ENCODE results near the gene COX7A2L.

COX7A2L gene

DNA sequence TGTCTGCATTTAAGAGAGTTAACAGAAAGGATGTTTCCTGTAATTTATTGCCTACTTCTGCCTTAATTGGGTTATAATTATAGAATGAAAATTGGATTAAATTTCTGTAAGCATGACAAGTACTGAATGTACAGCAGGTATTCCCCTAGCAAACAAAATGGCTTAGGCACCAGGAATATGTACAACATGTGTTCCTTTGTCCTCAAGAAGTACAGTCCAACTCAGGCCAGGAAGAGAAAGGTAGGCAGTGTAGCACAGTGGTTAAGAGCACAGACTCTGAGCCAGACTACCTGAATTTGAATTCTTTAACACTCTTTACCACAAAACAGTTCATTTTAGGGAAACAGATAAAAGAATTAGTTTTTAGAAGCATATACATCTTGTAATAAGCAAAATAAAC is 43.1 kb downstream of the COX7A2L start:
- no peak for DNase-seq (ENCODE audit: low read depth in 2 of 2)

DNA sequence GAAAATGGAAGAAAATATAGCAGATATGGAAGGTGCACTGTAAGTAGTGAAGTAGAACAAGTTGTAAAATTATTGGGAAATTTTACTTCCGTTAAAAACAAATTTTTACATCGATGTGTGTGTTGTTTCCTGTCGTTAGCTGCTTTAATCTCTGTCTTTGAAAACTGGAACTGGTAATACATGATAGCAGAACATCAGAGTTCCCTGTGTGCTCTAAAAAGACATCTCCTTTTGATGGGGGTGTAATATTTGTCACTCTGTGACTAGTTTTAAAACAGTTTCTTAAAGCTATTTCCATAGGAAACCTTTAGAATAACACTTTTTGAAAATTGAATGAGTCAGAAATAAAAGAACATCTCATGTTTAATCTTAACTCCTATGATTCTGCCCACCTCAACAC is 43.5 kb downstream of the COX7A2L start:
- no peak for DNase-seq (ENCODE audit: low read depth in 2 of 2)

DNA sequence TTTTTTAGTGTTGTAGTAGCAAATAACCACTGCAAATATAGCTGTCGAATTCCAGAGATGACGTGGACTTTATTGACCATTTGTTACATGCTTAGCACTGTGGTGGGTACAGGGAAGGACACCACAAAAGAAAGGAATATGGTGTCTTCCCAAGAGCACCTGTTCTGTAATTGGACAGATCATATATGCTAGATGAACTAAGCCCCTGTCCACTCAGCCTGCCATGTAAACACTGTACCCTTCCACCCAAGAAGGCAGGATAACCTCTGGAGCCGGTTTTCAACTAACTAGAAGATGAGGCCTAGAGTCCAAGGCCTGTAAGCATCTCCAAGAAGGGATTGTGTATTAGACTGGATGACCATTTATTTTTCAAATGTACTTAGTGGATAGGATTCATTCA is 44.1 kb downstream of the COX7A2L start:
- DNase-seq (ENCODE audit: low read depth in 2 of 2): no peak

DNA sequence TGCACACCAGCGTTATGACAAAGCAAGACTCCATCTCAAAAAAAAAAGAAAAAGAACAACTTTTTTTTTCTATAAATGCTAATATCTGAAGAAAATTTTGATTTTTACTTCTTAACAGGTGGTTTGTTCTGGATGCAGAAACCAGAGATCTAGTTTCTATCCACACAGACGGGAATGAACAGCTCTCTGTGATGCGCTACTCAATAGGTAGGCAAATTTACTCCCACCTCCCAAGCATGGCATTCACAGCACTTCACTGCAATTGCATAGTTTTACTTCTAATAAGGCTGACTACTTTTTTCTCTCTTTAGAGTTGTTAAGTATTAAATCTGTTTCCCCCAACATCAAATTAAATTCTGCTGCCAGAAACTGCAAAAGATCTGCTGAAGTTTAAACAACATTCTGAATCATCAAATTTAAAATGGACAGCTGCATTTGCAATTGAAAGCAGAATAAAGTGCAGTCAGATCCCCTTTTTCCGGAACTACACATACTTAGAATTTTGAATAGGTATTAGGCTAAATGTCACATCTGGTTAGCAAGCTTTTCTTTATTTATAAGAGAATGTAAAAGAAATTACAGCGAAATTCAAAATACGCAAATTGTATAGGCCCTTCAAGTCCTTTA is 45.1 kb downstream of the COX7A2L start:
- DNase-seq (ENCODE audit: low read depth in 2 of 2): no peak

DNA sequence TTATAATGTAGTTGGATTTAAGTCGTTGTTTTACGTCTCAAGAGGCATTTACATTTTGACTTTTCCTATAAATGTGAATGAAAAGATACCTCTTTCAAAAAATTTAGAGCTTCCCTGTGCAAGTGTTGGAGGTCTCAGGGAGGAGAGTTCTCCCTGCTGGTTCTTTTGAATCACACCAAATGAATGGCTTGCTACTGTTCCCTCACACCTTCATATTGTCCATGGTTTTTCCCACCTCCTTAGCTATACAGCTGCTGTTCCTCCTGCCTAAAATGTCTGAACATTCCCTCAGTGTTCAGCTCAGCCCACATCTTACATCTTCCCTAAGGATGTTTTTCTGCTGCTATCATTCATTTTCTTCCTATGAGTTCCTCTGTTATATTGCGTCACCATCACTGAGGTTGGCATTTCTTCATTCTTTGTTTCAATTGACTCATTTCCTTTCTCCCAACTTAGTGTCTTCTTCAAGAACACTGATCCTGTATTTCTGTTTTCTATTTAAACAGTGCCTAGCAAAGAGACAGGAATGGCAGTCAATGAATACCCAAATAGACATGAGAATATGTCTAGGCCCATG is 46.0 kb downstream of the COX7A2L start:
- DNase-seq (ENCODE audit: low read depth in 2 of 2): no peak

DNA sequence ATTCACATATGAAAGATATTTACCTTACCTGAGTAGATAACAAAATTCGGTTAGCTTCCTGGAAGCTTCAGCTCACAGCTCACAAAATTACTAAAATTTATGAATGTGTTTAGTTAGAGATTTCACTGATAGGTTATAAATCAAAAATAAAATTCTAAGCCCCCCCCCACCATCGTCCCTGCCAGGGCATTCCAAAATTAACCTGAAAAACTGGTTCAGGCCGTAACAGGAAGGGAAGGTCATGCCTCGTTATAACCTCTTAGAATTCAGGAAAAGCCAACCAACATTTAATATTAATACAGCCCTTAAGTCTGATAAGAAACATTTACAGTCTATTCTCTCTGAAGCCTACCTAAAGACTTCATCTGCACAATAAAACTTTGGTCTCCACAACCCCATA is 48.9 kb downstream of the COX7A2L start:
- no peak for DNase-seq (ENCODE audit: low read depth in 2 of 2)

DNA sequence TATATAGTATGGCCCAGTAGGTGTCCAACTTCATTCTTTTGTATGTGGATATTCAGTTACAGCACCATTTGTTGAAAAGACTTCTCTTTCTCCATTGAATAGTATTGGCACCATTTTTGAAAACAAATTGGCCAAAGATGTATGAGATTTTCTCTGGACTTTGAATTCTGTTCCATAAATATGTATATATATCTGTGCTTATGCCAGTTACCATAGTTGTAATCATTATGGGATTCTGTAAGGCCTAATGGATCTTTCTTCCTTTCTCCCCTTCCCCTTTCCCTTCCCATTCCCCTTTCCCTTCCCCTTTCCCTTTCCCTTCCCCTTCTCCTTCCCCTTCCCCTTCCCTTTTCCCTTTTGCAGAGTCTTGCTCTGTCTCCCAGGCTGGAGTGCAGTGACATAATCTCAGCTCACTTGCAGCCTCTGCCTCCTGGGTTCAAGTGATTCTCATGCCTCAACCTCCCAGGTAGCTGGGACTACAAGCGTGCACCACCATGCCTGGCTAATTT is 51.0 kb downstream of the COX7A2L start:
- DNase-seq (ENCODE audit: low read depth in 2 of 2): no peak

DNA sequence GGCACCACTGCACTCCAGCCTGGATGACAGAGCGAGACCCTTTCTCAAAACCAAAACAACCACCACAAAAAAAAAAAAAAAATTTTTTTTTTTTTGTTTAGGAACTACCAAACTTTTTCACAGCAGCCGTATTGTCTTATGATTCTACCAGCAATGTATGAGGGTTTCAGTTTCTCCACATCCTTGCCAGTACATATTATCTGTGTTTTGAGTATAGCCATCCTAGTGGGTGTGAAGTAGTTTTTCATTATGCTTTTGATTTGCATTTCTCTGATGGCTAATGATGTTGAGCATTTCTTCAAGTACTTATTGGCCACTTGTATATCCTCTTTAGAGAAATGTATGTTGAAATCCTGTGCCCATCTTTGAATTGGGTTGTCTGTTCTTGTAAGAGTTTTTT is 51.7 kb downstream of the COX7A2L start:
- no peak for DNase-seq (ENCODE audit: low read depth in 2 of 2)

DNA sequence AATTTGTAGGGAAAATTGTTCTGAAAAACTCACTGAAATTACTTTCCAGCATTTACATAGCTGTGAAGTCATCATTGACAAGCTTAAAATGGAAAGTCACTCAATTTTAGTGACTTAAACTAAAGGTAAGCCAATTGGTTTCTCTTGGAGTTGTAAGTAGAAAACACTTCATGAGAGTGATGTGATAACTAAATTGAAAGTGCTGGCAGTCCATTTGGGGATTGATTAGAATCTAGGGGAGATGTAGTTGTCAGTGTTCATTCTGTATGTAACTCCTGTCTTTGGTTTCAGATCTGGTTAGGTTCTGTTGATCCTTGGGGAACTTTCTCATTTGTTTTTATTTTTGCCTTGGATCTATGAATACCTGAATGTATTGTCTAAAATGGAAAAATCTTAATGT is 53.8 kb downstream of the COX7A2L start:
- no peak for DNase-seq (ENCODE audit: low read depth in 2 of 2)

DNA sequence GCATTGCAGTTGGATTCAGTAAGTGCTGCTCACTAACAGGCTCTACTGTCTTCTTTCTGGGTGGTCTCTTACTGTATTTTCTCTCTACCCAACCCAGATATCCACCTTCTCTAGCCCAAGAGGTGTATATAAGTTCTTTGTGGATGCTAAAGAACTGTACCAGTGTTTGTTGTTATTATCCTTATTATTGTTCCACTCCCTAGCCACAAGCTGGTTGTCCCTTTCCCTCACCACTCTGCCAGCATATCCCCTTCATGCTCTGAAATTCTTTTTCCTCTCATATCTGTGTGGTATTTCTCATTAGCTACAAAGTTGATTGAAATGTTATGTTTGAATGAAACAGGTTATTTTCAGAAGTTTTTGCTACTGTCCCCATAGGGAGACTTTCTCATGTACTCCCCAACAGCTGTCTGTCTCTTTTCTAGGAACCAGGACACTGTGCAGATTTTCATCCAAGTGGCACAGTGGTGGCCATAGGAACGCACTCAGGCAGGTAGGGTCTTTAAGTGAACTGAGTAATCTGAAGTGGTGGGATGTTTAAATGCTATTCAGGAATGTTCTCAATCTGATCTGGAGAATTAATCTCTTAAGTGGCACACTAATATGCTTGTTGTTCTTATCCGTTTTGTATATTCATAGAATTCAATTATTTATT is 56.8 kb downstream of the COX7A2L start:
- no peak for DNase-seq (ENCODE audit: low read depth in 2 of 2)

DNA sequence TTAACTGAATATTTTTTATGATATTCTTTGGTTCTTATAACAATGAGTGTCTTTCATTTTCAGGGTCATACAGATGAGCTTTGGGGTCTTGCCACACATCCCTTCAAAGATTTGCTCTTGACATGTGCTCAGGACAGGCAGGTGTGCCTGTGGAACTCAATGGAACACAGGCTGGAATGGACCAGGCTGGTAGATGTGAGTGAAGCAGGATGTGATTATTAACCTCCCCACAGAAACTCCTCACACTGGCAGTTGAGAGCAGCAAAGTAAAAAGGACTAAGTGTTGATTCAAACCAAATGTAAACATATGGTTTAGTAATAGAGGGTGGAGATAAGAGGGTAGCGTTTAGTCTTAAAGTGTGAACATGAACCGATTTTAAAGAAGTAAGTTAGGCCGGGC is 57.8 kb downstream of the COX7A2L start:
- DNase-seq (ENCODE audit: low read depth in 2 of 2): no peak

DNA sequence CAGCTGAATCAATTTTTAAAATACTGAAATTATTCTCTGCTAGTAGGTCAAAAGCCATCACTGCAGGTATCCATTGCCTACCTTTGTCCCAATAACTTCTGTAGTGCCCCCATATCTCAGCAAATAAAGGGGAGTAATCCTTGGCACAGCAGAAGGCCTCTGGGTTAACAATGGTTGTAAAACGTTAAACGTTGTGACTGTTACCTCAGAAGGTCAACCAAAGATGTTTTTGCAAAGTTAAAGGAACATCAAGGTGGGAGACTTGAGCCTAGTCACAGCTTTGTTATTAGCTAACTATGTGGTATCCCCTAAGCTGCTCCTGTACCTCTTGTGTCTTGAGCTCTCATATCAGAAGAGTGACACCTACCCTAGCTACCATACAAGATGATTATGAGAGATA is 60.5 kb downstream of the COX7A2L start:
- DNase-seq (ENCODE audit: low read depth in 2 of 2): no peak
